GM19035 (cell line): ENCODE measurements around the gene NFE2L1.
A peak's percentile ranks its signal among the peaks of the same experiment; 100 is the strongest.
"Not testable (repeated sequence)": the region's sequence is repeated elsewhere in the genome, so short reads cannot be mapped to it uniquely, and the experiment has no call there.

ENCODE experiments used
- ATAC-seq: cut with Tn5 transposase; IDR thresholded peaks from one replicate; pipeline ENCODE4 v1.9.1; 2021; ENCODE audit not compliant: unreplicated experiment

NFE2L1 gene

GRCh38 chr17:48022901-48023300 lies 25.3 kb upstream of the NFE2L1 start:
- ATAC-seq, result no peak

GRCh38 chr17:48023400-48024148 lies 24.6 kb upstream of the NFE2L1 start:
- no peak for ATAC-seq

- ATAC-seq, result peak; percentile 16
These were observed 23.8 kb upstream of the NFE2L1 start for GRCh38 chr17:48024149-48025039.

GRCh38 chr17:48025040-48025903 lies 22.9 kb upstream of the NFE2L1 start:
- ATAC-seq, result peak; percentile 82

- no peak for ATAC-seq
These were observed 22.2 kb upstream of the NFE2L1 start for GRCh38 chr17:48025904-48026501.

GRCh38 chr17:48026502-48027321 lies 21.4 kb upstream of the NFE2L1 start:
- ATAC-seq, result no peak

- no peak for ATAC-seq
These were observed 20.7 kb upstream of the NFE2L1 start for GRCh38 chr17:48027322-48027981.

GRCh38 chr17:48028736-48029135 lies 19.4 kb upstream of the NFE2L1 start:
- ATAC-seq, result no peak

GRCh38 chr17:48030531-48030930 lies 17.6 kb upstream of the NFE2L1 start:
- no peak for ATAC-seq

- ATAC-seq, result no peak
These were observed 16.2 kb upstream of the NFE2L1 start for GRCh38 chr17:48031966-48032365.

- not testable (repeated sequence) for ATAC-seq
These were observed 13.4 kb upstream of the NFE2L1 start for GRCh38 chr17:48034734-48035133.

GRCh38 chr17:48036693-48037035 lies 11.5 kb upstream of the NFE2L1 start:
- ATAC-seq, result no peak

GRCh38 chr17:48037036-48037837 lies 10.9 kb upstream of the NFE2L1 start, which contains the start of gene COPZ2:
Gene COPZ2, minus strand, starts transcription at chr17:48037797. Its CDS starts 20 bp downstream, at chr17:48037777.
- no peak for ATAC-seq

GRCh38 chr17:48037838-48038323 lies 10.3 kb upstream of the NFE2L1 start:
- no peak for ATAC-seq

GRCh38 chr17:48038687-48039086 lies 9.5 kb upstream of the NFE2L1 start:
- no peak for ATAC-seq

GRCh38 chr17:48043176-48043575 lies 5.0 kb upstream of the NFE2L1 start:
- no peak for ATAC-seq

GRCh38 chr17:48044851-48045250 lies 3.3 kb upstream of the NFE2L1 start:
- no peak for ATAC-seq

GRCh38 chr17:48045316-48046001 lies 2.7 kb upstream of the NFE2L1 start:
- no peak for ATAC-seq
